HEK293 (cell line): Measurements from ENCODE around the gene RBM19.

Source experiments
- CTCF ChIA-PET: fragments of 350-600 bp; formaldehyde crosslinking; extraction: SDS; loops from one replicate; lab custom pipeline; 2021; ENCODE audit warnings: antibody characterized with exemption; lab: Yijun Ruan, JAX
- POLR2A ChIA-PET: fragments of 300-600 bp; formaldehyde crosslinking; extraction: SDS; loops from one replicate; lab custom pipeline; 2020; ENCODE audit warnings: antibody characterized with exemption, inconsistent platforms; lab: Yijun Ruan, JAX
- H3K27ac ChIP-seq: fragments of 200-500 bp; sonication (Bioruptor generic); 2 replicates; pipeline ENCODE4 v1.5.1; 2014; ENCODE audit warnings: low read depth, low read length, control low read depth, inconsistent platforms; ENCODE audit errors: extremely low read depth
- H3K36me3 ChIP-seq, 2 experiments: fragments of 200-500 bp in 1 of 2; sonication (Bioruptor generic) in 1 of 2; 1 replicate in 1 of 2; 2 replicates in 1 of 2; pipeline ENCODE4 v1.5.1; 2014 to 2017; ENCODE audit warnings: inconsistent platforms in 2 of 2, low read length in 2 of 2; ENCODE audit not compliant: control insufficient read depth in 2 of 2, insufficient read depth in 1 of 2
- H3K4me1 ChIP-seq: fragments of 200-500 bp; sonication (Bioruptor generic); 2 replicates; pipeline ENCODE4 v1.5.1; 2014; ENCODE audit warnings: mild to moderate bottlenecking, low read length, inconsistent platforms; ENCODE audit not compliant: control insufficient read depth, insufficient read depth
- H3K4me3 ChIP-seq: 2 replicates; pipeline ENCODE4 v1.5.1; 2011; ENCODE audit warnings: low read depth, mild to moderate bottlenecking, control low read depth, low read length, moderate library complexity
- H3K9me3 ChIP-seq: fragments of 200-500 bp; sonication (Bioruptor generic); 2 replicates; pipeline ENCODE4 v1.5.1; 2014; ENCODE audit warnings: low read depth, low read length, inconsistent platforms; ENCODE audit not compliant: control insufficient read depth, insufficient read depth
- ATF2 ChIP-seq: fragments of 450-650 bp; formaldehyde crosslinking; IDR thresholded peaks from 2 replicates; pipeline ENCODE4 v1.5.1; 2016; ENCODE audit warnings: missing biosample characterization, missing genetic modification characterization, low read depth
- BCL11A ChIP-seq: fragments of 450-650 bp; formaldehyde crosslinking; IDR thresholded peaks from 2 replicates; pipeline ENCODE4 v1.5.1; 2016; ENCODE audit warnings: low read depth, missing biosample characterization, missing genetic modification characterization
- GFI1B ChIP-seq: fragments of 450-650 bp; formaldehyde crosslinking; IDR thresholded peaks from 2 replicates; pipeline ENCODE4 v1.5.1; 2016; ENCODE audit warnings: missing biosample characterization, missing genetic modification characterization
- GLIS1 ChIP-seq: fragments of 450-650 bp; formaldehyde crosslinking; IDR thresholded peaks from 2 replicates; pipeline ENCODE4 v1.5.1; 2016; ENCODE audit warnings: missing biosample characterization, missing genetic modification characterization
- OSR2 ChIP-seq: fragments of 450-650 bp; formaldehyde crosslinking; IDR thresholded peaks from 2 replicates; pipeline ENCODE4 v1.5.1; 2016; ENCODE audit warnings: missing biosample characterization, missing genetic modification characterization
- SP2 ChIP-seq: fragments of 450-650 bp; formaldehyde crosslinking; IDR thresholded peaks from 2 replicates; pipeline ENCODE4 v1.5.1; 2016; ENCODE audit warnings: missing biosample characterization, missing genetic modification characterization
- TRIM28 ChIP-seq: IDR thresholded peaks from 2 replicates; pipeline ENCODE4 v1.6.1; 2011; ENCODE audit warnings: low read length, control low read depth, borderline replicate concordance
- ZFHX2 ChIP-seq: fragments of 450-650 bp; formaldehyde crosslinking; conservative IDR thresholded peaks from 2 replicates; pipeline ENCODE4 v1.5.1; 2016; ENCODE audit warnings: missing biosample characterization, missing genetic modification characterization
- ZFP69B ChIP-seq: fragments of 450-650 bp; formaldehyde crosslinking; IDR thresholded peaks from 2 replicates; pipeline ENCODE4 v1.5.1; 2016; ENCODE audit warnings: missing biosample characterization, missing genetic modification characterization
- ZNF138 ChIP-seq: fragments of 450-650 bp; formaldehyde crosslinking; IDR thresholded peaks from 2 replicates; pipeline ENCODE4 v1.5.1; 2016; ENCODE audit warnings: missing biosample characterization, missing genetic modification characterization, borderline replicate concordance
- ZNF248 ChIP-seq: fragments of 450-650 bp; formaldehyde crosslinking; IDR thresholded peaks from 2 replicates; pipeline ENCODE4 v1.5.1; 2017; ENCODE audit warnings: missing biosample characterization, missing genetic modification characterization
- ZNF423 ChIP-seq: fragments of 450-650 bp; formaldehyde crosslinking; IDR thresholded peaks from 2 replicates; pipeline ENCODE4 v1.5.1; 2016; ENCODE audit warnings: missing biosample characterization, missing genetic modification characterization
- ZNF549 ChIP-seq: fragments of 450-650 bp; IDR thresholded peaks from 2 replicates; pipeline ENCODE4 v1.5.1; 2018; ENCODE audit warnings: missing biosample characterization, missing genetic modification characterization, mild to moderate bottlenecking, inconsistent platforms, moderate library complexity
- ZNF654 ChIP-seq: fragments of 450-650 bp; formaldehyde crosslinking; IDR thresholded peaks from 2 replicates; pipeline ENCODE4 v1.5.1; 2016; ENCODE audit warnings: low read depth, missing biosample characterization, missing genetic modification characterization
- ZNF785 ChIP-seq: fragments of 450-650 bp; formaldehyde crosslinking; IDR thresholded peaks from 2 replicates; pipeline ENCODE4 v1.5.1; 2016; ENCODE audit warnings: missing biosample characterization, missing genetic modification characterization
- TF ChIP-seq, protein P1 (sequence below): fragments of 450-650 bp; formaldehyde crosslinking; IDR thresholded peaks from 2 replicates; pipeline ENCODE4 v1.5.0; 2017; ENCODE audit warnings: missing biosample characterization, missing genetic modification characterization, borderline replicate concordance
- TF ChIP-seq, protein P2 (sequence below): fragments of 450-650 bp; formaldehyde crosslinking; IDR thresholded peaks from 2 replicates; pipeline ENCODE4 v1.5.1; 2016; ENCODE audit warnings: missing biosample characterization, missing genetic modification characterization
- TF ChIP-seq, protein P3 (sequence below): fragments of 450-650 bp; formaldehyde crosslinking; optimal IDR thresholded peaks from 2 replicates; pipeline ENCODE3; 2016; ENCODE audit warnings: missing biosample characterization, mild to moderate bottlenecking, missing genetic modification characterization
- TF ChIP-seq, protein P4 (sequence below): fragments of 450-650 bp; formaldehyde crosslinking; IDR thresholded peaks from 2 replicates; pipeline ENCODE4 v1.5.1; 2016; ENCODE audit warnings: missing biosample characterization, missing genetic modification characterization, low read depth
- TF ChIP-seq, protein P5 (sequence below): fragments of 450-650 bp; formaldehyde crosslinking; IDR thresholded peaks from 2 replicates; pipeline ENCODE4 v1.5.1; 2016; ENCODE audit warnings: missing biosample characterization, missing genetic modification characterization, borderline replicate concordance

Gene RBM19

GRCh38 chr12:113896841-113897240, 69.3 kb downstream of the RBM19 start:
- H3K27ac ChIP-seq: no peak overlapping the region
- no peak overlapping the region for H3K4me3 ChIP-seq
- POLR2A ChIA-PET: no interaction called here
- CTCF ChIA-PET: interaction anchor here (1.0 kb wide), 1 partner anchor 18 kb away, joined by 4 read pairs; no protein-coding TSS in a partner anchor
- no peaks in the 10 kb centered on the region for H3K4me1 ChIP-seq
- TF ChIP-seq ZNF654 (no peak), ZNF549 (no peak), ATF2 (no peak), ZFP69B (tag by site-specific recombination) (no peak), ZFHX2 (tag by site-specific recombination) (no peak)
- TF ChIP-seq, protein P1, sequence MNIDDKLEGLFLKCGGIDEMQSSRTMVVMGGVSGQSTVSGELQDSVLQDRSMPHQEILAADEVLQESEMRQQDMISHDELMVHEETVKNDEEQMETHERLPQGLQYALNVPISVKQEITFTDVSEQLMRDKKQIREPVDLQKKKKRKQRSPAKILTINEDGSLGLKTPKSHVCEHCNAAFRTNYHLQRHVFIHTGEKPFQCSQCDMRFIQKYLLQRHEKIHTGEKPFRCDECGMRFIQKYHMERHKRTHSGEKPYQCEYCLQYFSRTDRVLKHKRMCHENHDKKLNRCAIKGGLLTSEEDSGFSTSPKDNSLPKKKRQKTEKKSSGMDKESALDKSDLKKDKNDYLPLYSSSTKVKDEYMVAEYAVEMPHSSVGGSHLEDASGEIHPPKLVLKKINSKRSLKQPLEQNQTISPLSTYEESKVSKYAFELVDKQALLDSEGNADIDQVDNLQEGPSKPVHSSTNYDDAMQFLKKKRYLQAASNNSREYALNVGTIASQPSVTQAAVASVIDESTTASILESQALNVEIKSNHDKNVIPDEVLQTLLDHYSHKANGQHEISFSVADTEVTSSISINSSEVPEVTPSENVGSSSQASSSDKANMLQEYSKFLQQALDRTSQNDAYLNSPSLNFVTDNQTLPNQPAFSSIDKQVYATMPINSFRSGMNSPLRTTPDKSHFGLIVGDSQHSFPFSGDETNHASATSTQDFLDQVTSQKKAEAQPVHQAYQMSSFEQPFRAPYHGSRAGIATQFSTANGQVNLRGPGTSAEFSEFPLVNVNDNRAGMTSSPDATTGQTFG (tag by site-specific recombination): no peak
- TF ChIP-seq, protein P2, sequence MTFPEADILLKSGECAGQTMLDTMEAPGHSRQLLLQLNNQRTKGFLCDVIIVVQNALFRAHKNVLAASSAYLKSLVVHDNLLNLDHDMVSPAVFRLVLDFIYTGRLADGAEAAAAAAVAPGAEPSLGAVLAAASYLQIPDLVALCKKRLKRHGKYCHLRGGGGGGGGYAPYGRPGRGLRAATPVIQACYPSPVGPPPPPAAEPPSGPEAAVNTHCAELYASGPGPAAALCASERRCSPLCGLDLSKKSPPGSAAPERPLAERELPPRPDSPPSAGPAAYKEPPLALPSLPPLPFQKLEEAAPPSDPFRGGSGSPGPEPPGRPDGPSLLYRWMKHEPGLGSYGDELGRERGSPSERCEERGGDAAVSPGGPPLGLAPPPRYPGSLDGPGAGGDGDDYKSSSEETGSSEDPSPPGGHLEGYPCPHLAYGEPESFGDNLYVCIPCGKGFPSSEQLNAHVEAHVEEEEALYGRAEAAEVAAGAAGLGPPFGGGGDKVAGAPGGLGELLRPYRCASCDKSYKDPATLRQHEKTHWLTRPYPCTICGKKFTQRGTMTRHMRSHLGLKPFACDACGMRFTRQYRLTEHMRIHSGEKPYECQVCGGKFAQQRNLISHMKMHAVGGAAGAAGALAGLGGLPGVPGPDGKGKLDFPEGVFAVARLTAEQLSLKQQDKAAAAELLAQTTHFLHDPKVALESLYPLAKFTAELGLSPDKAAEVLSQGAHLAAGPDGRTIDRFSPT (tag by site-specific recombination): no peak
- TF ChIP-seq, protein P3, sequence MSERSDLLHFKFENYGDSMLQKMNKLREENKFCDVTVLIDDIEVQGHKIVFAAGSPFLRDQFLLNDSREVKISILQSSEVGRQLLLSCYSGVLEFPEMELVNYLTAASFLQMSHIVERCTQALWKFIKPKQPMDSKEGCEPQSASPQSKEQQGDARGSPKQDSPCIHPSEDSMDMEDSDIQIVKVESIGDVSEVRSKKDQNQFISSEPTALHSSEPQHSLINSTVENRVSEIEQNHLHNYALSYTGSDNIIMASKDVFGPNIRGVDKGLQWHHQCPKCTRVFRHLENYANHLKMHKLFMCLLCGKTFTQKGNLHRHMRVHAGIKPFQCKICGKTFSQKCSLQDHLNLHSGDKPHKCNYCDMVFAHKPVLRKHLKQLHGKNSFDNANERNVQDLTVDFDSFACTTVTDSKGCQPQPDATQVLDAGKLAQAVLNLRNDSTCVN (tag by site-specific recombination): no peak
- no peaks in the 10 kb centered on the region for H3K9me3 ChIP-seq
- no peaks in the 10 kb centered on the region for H3K36me3 ChIP-seq

GRCh38 chr12:113896194-113896593, 69.9 kb downstream of the RBM19 start:
- H3K4me3 ChIP-seq: no peak overlapping the region
- H3K9me3 ChIP-seq: no peaks in the 10 kb centered on the region
- POLR2A ChIA-PET: no interaction called here
- H3K4me1 ChIP-seq: no peaks in the 10 kb centered on the region
- no peak overlapping the region for H3K27ac ChIP-seq
- no peaks in the 10 kb centered on the region for H3K36me3 ChIP-seq
- CTCF ChIA-PET: interaction anchor here (0.7 to 1.0 kb wide), 2 partner anchors 17 to 63 kb away, joined by 4 read pairs; no protein-coding TSS in a partner anchor
- TF ChIP-seq TRIM28 (no peak), BCL11A (tag by site-specific recombination) (no peak), ZNF248 (tag by site-specific recombination) (no peak), ZNF138 (tag by site-specific recombination) (no peak), OSR2 (tag by site-specific recombination) (no peak), ZNF423 (tag by site-specific recombination) (no peak), GLIS1 (tag by site-specific recombination) (no peak), GFI1B (tag by site-specific recombination) (no peak), SP2 (tag by site-specific recombination) (no peak), ZNF785 (no peak)
- TF ChIP-seq, protein P4, sequence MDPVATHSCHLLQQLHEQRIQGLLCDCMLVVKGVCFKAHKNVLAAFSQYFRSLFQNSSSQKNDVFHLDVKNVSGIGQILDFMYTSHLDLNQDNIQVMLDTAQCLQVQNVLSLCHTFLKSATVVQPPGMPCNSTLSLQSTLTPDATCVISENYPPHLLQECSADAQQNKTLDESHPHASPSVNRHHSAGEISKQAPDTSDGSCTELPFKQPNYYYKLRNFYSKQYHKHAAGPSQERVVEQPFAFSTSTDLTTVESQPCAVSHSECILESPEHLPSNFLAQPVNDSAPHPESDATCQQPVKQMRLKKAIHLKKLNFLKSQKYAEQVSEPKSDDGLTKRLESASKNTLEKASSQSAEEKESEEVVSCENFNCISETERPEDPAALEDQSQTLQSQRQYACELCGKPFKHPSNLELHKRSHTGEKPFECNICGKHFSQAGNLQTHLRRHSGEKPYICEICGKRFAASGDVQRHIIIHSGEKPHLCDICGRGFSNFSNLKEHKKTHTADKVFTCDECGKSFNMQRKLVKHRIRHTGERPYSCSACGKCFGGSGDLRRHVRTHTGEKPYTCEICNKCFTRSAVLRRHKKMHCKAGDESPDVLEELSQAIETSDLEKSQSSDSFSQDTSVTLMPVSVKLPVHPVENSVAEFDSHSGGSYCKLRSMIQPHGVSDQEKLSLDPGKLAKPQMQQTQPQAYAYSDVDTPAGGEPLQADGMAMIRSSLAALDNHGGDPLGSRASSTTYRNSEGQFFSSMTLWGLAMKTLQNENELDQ (tag by site-specific recombination): no peak
- TF ChIP-seq, protein P5, sequence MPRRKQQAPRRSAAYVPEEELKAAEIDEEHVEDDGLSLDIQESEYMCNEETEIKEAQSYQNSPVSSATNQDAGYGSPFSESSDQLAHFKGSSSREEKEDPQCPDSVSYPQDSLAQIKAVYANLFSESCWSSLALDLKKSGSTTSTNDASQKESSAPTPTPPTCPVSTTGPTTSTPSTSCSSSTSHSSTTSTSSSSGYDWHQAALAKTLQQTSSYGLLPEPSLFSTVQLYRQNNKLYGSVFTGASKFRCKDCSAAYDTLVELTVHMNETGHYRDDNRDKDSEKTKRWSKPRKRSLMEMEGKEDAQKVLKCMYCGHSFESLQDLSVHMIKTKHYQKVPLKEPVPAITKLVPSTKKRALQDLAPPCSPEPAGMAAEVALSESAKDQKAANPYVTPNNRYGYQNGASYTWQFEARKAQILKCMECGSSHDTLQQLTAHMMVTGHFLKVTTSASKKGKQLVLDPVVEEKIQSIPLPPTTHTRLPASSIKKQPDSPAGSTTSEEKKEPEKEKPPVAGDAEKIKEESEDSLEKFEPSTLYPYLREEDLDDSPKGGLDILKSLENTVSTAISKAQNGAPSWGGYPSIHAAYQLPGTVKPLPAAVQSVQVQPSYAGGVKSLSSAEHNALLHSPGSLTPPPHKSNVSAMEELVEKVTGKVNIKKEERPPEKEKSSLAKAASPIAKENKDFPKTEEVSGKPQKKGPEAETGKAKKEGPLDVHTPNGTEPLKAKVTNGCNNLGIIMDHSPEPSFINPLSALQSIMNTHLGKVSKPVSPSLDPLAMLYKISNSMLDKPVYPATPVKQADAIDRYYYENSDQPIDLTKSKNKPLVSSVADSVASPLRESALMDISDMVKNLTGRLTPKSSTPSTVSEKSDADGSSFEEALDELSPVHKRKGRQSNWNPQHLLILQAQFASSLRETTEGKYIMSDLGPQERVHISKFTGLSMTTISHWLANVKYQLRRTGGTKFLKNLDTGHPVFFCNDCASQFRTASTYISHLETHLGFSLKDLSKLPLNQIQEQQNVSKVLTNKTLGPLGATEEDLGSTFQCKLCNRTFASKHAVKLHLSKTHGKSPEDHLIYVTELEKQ (tag by site-specific recombination): no peak
